Uterus (tissue), 2 donors: Measurements from ENCODE around the gene GRK3.
"Not testable (repeated sequence)": the region's sequence is repeated elsewhere in the genome, so short reads cannot be mapped to it uniquely, and the experiment has no call there.

Source experiments
- POLR2A ChIP-seq, 2 donors: fragments of 450-650 bp; IDR thresholded peaks; one replicate each; pipeline ENCODE4 v1.6.1; 2016; ENCODE audit warnings: antibody characterized with exemption in 2 of 2, mild to moderate bottlenecking in 1 of 2, moderate library complexity in 1 of 2
- TF ChIP-seq, protein P1 (sequence below), 4 experiments: fragments of 200-600 bp in 2 of 4; fragments of 450-650 bp in 2 of 4; sonication (generic) in 2 of 4; IDR thresholded peaks; one replicate each; pipeline ENCODE4 v1.5.1; 2016 to 2019; ENCODE audit warnings: antibody characterized with exemption in 4 of 4, mild to moderate bottlenecking in 2 of 4, moderate library complexity in 1 of 4

- TF ChIP-seq, protein P1, sequence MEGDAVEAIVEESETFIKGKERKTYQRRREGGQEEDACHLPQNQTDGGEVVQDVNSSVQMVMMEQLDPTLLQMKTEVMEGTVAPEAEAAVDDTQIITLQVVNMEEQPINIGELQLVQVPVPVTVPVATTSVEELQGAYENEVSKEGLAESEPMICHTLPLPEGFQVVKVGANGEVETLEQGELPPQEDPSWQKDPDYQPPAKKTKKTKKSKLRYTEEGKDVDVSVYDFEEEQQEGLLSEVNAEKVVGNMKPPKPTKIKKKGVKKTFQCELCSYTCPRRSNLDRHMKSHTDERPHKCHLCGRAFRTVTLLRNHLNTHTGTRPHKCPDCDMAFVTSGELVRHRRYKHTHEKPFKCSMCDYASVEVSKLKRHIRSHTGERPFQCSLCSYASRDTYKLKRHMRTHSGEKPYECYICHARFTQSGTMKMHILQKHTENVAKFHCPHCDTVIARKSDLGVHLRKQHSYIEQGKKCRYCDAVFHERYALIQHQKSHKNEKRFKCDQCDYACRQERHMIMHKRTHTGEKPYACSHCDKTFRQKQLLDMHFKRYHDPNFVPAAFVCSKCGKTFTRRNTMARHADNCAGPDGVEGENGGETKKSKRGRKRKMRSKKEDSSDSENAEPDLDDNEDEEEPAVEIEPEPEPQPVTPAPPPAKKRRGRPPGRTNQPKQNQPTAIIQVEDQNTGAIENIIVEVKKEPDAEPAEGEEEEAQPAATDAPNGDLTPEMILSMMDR (IDR thresholded peaks at IDR 0.05) = not testable (repeated sequence)
- not testable (repeated sequence) for TF ChIP-seq POLR2A (IDR thresholded peaks at IDR 0.05)
Observed at GRCh38 chr22:25552405-25552804, 12.1 kb upstream of the GRK3 start.
